ENCODE results near the gene ANKRD44.
"Not testable (repeated sequence)": the region's sequence is repeated elsewhere in the genome, so short reads cannot be mapped to it uniquely, and the experiment has no call there.

Gene ANKRD44

DNA sequence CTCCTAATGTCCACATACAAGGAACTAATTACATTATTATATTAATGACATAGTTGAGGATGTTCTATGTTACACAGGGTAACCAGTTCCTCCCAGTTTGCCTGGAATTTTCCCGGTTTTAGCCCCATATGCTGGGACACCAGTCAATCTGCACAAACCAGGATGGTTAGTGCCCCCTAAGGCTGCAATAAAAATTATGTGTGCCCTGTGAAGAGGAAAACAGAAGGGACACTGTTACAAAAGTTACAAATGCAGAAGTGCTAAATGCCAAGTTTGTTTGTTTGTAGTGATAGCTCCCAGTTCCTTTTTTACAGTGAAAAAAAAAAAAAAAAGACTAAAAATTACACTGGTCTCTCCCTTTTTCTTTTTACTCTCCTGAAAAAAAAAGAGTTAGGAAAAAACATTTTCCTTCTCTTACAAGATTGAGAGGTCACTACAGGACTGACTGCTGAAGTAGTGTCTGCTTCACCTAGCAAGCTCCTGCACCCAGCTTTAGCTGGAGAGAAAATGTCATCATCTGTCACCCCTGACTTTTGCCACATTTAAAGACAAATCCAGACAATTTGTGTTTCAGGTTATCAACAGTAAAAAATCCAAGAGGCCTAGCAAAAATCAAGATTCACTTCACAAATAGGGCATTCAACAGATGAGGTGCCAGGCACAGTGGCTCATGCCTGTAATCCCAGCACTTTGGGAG is 3.2 kb downstream of the ANKRD44 start:
- Mint-ChIP-seq H3K4me1 (peaks cover 76% of the 10 kb centered on the region), H3K4me3 (peak overlapping the region; percentile 90), H3K9me3 (no peaks in the 10 kb centered on the region), H3K36me3 (peaks cover 2% of the 10 kb centered on the region), H3K27ac (peak overlapping the region; percentile 99), H3K27me3 (no peaks in the 10 kb centered on the region)

DNA sequence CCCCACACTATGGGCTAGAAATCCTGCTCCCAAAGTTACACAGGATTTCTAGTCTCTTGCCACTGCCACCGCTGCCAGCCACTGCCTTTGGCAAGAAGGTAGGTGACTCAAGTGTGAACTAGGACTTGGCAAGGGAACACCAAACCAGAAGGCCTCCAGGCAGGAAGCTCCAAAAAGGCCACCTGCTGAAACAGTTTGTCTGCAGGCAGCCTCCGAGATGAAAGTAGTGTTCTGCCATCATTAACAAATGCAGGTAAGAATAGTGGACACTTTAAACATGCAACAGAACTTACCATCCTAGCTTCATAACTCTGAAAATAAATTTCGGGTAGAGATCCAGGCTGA is 3.9 kb downstream of the ANKRD44 start:
- H3K9me3 Mint-ChIP-seq, result no peaks in the 10 kb centered on the region
- peaks cover 5% of the 10 kb centered on the region for H3K36me3 Mint-ChIP-seq
- no peaks in the 10 kb centered on the region for H3K27me3 Mint-ChIP-seq
- peaks cover 76% of the 10 kb centered on the region for H3K4me1 Mint-ChIP-seq
- H3K27ac Mint-ChIP-seq, result peak overlapping the region; percentile 99
- peak overlapping the region; percentile 90 for H3K4me3 Mint-ChIP-seq

DNA sequence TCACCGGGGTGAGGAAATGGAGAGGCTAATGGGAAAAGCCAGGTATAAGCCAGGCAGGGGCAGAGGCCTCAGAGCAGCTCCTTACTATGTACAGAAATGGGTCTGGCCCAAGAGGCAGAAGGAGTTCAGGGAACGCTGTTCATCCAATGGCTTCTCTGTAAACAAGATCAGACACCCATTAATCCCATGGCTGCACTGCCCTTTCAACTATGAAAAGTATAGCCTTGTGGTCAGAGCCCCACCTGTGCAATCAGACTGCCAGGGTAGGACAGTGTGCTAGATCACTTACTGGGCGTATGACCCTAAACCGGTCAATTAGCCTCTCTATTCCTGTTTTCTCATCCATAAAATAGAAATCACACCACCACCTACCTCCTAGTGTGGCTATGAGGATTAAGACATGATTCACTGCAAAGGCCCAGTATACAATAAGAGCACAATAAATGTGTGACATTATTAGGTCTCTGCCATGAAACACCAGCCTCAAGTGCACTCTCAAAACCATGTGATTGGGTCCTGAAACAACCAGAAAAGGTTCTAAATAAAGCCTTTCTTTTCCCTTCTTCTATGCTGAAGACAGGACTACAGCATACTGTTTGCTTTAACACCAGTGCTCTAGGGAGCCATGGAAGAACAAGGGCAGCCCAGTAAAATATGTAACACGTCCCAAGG is 4.4 kb downstream of the ANKRD44 start:
- Mint-ChIP-seq H3K4me1 (peaks cover 76% of the 10 kb centered on the region), H3K36me3 (peaks cover 6% of the 10 kb centered on the region), H3K4me3 (peak overlapping the region; percentile 90), H3K27ac (peak overlapping the region; percentile 99), H3K27me3 (no peaks in the 10 kb centered on the region), H3K9me3 (no peaks in the 10 kb centered on the region)

DNA sequence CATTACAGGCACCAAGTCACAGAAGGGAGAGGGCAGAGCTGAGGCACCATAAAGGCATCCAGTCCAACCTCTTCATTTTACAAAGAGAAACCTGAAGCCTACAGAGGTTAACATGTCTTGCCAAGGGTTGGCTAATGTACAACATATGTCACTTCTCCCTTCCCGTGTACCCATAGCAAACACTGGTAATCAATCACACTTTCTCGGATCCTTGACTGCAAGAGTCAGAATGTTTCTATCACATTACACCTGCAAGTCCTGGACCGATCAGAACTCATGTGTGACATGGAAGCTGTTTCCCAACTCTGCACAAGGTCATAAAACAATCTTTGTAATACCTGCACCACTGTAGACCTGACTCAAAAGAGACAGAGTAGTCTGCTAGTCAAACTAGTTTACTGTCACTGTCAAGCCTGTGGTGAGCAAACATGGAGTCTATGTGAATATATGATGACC is 6.0 kb downstream of the ANKRD44 start:
- peaks cover 7% of the 10 kb centered on the region for H3K36me3 Mint-ChIP-seq

GRCh38 chr2:197300139-197300538 is 10.4 kb downstream of the ANKRD44 start:
- peaks cover 98% of the 10 kb centered on the region for H3K4me1 Mint-ChIP-seq
- H3K4me3 Mint-ChIP-seq, result peak overlapping the region; percentile 31
- H3K27ac Mint-ChIP-seq, result peak overlapping the region; percentile 36
- H3K9me3 Mint-ChIP-seq, result no peaks in the 10 kb centered on the region
- H3K36me3 Mint-ChIP-seq, result peaks cover 20% of the 10 kb centered on the region
- no peaks in the 10 kb centered on the region for H3K27me3 Mint-ChIP-seq

More for the DNA sequence above, 6.0 kb downstream of the ANKRD44 start:
- no peaks in the 10 kb centered on the region for H3K27me3 Mint-ChIP-seq
- peaks cover 89% of the 10 kb centered on the region for H3K4me1 Mint-ChIP-seq
- H3K27ac Mint-ChIP-seq, result peak overlapping the region; percentile 99
- H3K4me3 Mint-ChIP-seq, result peak overlapping the region; percentile 90
- H3K9me3 Mint-ChIP-seq, result no peaks in the 10 kb centered on the region

GRCh38 chr2:197298609-197299008 is 12.0 kb downstream of the ANKRD44 start:
- peak overlapping the region; percentile 100 for H3K27ac Mint-ChIP-seq
- H3K4me3 Mint-ChIP-seq, result peak overlapping the region; percentile 76
- peaks cover 98% of the 10 kb centered on the region for H3K4me1 Mint-ChIP-seq
- no peaks in the 10 kb centered on the region for H3K27me3 Mint-ChIP-seq
- peaks cover 20% of the 10 kb centered on the region for H3K36me3 Mint-ChIP-seq
- H3K9me3 Mint-ChIP-seq, result no peaks in the 10 kb centered on the region

GRCh38 chr2:197297772-197298318 is 12.7 kb downstream of the ANKRD44 start:
- Mint-ChIP-seq H3K4me1 (peaks cover 98% of the 10 kb centered on the region), H3K36me3 (peaks cover 21% of the 10 kb centered on the region), H3K4me3 (peak overlapping the region; percentile 76), H3K9me3 (no peaks in the 10 kb centered on the region), H3K27me3 (no peaks in the 10 kb centered on the region), H3K27ac (peak overlapping the region; percentile 100)

DNA sequence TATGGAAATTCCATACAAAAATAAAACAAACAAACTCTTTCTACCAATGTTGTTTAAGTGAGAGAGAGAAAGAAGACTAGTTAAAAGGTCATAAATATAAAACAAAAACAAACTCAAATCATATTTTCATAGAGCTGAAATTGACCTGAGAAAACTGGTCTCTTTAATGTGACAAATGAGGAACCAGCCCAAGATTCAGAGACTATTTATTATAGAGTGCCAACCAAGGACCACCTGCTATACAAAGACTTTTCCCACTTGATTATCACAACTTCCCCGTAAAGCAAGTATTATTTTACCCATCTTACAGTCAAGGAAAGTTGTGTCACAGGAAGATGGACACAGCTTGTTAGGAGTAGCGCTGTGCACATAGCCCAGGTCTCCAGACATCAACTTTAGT is 13.3 kb downstream of the ANKRD44 start:
- H3K27me3 Mint-ChIP-seq, result no peaks in the 10 kb centered on the region
- peaks cover 21% of the 10 kb centered on the region for H3K36me3 Mint-ChIP-seq
- H3K27ac Mint-ChIP-seq, result peak overlapping the region; percentile 100
- peaks cover 98% of the 10 kb centered on the region for H3K4me1 Mint-ChIP-seq
- peak overlapping the region; percentile 57 for H3K4me3 Mint-ChIP-seq
- no peaks in the 10 kb centered on the region for H3K9me3 Mint-ChIP-seq

GRCh38 chr2:197296835-197297234 is 13.7 kb downstream of the ANKRD44 start:
- peak overlapping the region; percentile 100 for H3K27ac Mint-ChIP-seq
- no peaks in the 10 kb centered on the region for H3K9me3 Mint-ChIP-seq
- no peaks in the 10 kb centered on the region for H3K27me3 Mint-ChIP-seq
- H3K4me3 Mint-ChIP-seq, result peak overlapping the region; percentile 57
- peaks cover 22% of the 10 kb centered on the region for H3K36me3 Mint-ChIP-seq
- H3K4me1 Mint-ChIP-seq, result peaks cover 98% of the 10 kb centered on the region

DNA sequence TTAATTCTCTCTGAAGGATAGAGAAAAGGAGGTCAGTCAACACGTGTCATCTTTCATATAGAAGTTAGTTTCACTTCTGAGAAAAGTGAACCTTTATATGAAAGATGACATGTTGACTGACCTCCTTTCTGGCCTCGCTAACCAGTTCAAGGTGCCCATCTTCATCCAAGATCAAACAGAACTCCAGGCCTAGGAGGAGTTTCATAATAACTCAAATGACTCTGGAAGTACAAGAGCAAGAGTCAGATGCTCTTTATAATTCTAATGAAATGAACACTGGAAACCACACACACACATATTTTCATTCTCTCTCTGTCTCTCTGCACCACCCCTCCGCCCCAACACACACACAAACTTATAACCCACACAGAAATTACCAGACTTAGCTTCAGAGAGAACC is 16.3 kb downstream of the ANKRD44 start:
- peaks cover 95% of the 10 kb centered on the region for H3K4me1 Mint-ChIP-seq
- H3K9me3 Mint-ChIP-seq, result no peaks in the 10 kb centered on the region
- no peaks in the 10 kb centered on the region for H3K27me3 Mint-ChIP-seq
- H3K4me3 Mint-ChIP-seq, result peak overlapping the region; percentile 92
- H3K27ac Mint-ChIP-seq, result peak overlapping the region; percentile 100
- peaks cover 23% of the 10 kb centered on the region for H3K36me3 Mint-ChIP-seq

- peaks cover 19% of the 10 kb centered on the region for H3K36me3 Mint-ChIP-seq
- H3K27ac Mint-ChIP-seq, result peak overlapping the region; percentile 100
- H3K4me3 Mint-ChIP-seq, result peak overlapping the region; percentile 92
- no peaks in the 10 kb centered on the region for H3K9me3 Mint-ChIP-seq
- no peaks in the 10 kb centered on the region for H3K27me3 Mint-ChIP-seq
- peaks cover 94% of the 10 kb centered on the region for H3K4me1 Mint-ChIP-seq
Observed at GRCh38 chr2:197293252-197294007, 17.1 kb downstream of the ANKRD44 start.

DNA sequence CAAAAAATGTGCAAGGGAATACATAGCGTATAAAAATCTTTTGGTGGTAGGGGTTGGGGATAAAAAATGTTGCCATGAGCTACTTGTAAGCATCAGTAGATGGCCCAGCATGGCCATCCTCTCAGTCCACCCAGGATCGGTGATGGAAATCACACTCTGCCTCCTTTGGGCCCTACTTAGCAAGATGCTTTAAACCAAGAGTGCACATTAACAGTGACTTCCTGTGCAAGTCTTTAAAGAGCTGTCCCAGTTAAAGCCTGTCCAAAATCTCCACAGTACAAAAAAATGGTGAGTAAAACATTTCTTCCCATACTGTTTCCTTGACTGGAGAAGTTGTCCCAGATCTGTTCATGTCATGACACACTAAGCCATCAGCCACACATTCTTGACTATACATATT is 18.0 kb downstream of the ANKRD44 start:
- H3K4me1 Mint-ChIP-seq, result peaks cover 94% of the 10 kb centered on the region
- peaks cover 13% of the 10 kb centered on the region for H3K36me3 Mint-ChIP-seq
- peak overlapping the region; percentile 100 for H3K27ac Mint-ChIP-seq
- H3K9me3 Mint-ChIP-seq, result no peaks in the 10 kb centered on the region
- peak overlapping the region; percentile 92 for H3K4me3 Mint-ChIP-seq
- no peaks in the 10 kb centered on the region for H3K27me3 Mint-ChIP-seq

GRCh38 chr2:197287596-197287932 is 23.0 kb downstream of the ANKRD44 start:
- Mint-ChIP-seq H3K36me3 (peaks cover 13% of the 10 kb centered on the region), H3K27ac (peak overlapping the region; percentile 99), H3K4me3 (peak overlapping the region; percentile 89), H3K4me1 (peaks cover 88% of the 10 kb centered on the region)
- H3K9me3 Mint-ChIP-seq, H3K27me3 Mint-ChIP-seq: not testable (repeated sequence)

DNA sequence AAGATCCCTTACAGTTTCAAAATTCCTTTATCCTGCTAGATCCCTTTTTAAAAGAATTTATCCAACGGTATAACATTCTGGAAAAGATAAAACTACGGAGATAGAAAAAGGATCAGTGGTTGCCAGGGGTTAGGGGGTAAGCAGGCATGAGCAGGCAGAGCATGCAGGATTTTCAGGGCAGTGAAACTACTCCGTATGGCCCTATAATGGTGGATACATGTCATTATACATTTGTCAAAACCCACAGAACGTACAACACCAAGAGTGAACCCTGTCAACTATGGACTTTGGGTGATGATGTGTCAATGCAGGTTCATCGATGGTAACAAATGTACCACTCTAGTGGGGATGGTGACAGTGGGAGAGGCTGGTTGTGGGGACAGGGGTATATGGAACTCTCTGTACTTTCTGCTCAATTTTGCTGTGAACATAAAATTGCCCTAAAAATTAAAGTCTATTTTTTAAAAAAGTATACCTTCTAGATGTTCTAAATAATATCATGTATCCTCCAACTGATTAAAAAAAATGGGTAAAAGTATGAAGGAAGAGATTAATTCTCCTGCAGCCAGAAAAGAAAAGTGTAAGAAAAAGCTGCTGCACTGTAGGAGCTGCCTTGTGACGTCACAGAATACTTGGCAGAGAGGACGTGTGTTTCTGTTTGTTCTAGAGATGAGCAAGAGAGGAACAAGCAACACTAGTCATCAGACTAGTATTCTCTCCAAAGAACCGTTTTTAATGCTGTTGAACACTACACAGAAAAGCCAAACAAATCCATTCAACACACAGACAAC is 23.6 kb downstream of the ANKRD44 start:
- Mint-ChIP-seq H3K36me3 (peaks cover 14% of the 10 kb centered on the region), H3K4me1 (peaks cover 88% of the 10 kb centered on the region), H3K9me3 (peaks cover 4% of the 10 kb centered on the region), H3K27me3 (no peaks in the 10 kb centered on the region), H3K4me3 (peak overlapping the region; percentile 89), H3K27ac (peak overlapping the region; percentile 99)

GRCh38 chr2:197285361-197285760 is 25.2 kb downstream of the ANKRD44 start:
- peaks cover 9% of the 10 kb centered on the region for H3K36me3 Mint-ChIP-seq
- H3K4me3 Mint-ChIP-seq, result no peak overlapping the region
- no peaks in the 10 kb centered on the region for H3K27me3 Mint-ChIP-seq
- peaks cover 4% of the 10 kb centered on the region for H3K9me3 Mint-ChIP-seq
- peak overlapping the region; percentile 87 for H3K27ac Mint-ChIP-seq
- peaks cover 93% of the 10 kb centered on the region for H3K4me1 Mint-ChIP-seq

All from activated naive CD4-positive, alpha-beta T cell treated with anti-CD3 and anti-CD28 coated beads, Interleukin-2, amount 50 U/mL, for 24 hours (primary cell).